ENCODE results near the gene FAM186B. TPM values are rescaled to one million over a fixed set of nuclear protein-coding genes. Genes with fewer than 3 reads are reported as not detected.

The FAM186B gene
- polyA plus RNA-seq, 3 donors, result not detected

DNA sequence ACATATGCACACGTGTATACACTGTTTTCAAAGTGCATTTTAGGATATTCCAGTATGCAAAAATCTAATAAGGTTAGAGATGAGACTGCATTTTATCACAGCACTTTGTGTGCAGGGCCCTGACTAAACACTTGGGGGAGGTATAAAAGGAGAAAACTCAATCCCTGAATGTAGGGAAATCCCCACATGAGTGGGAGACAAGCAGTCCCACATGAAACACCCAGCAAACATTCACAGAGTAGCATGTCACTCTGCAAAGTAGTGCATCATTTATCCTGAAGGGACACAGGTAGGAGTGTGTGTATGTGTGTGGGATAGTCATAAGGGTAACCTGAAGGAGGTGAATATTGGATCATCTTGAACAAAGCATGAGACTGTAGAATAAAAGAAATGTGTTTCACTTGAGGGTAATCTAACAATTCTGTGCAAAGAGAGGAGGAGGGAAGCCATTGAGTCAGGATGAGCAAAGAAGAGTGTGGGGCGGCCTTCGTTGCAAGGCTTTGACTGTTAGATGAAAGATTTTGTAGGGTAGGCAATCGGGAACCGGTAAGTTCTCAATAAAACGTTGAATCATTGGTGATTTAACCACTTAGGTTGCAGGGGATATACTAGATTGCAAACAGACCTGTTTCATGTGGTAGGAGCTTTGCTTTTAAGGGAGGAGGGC lies 20.9 kb upstream of the FAM186B start:
- H3K9me3 Mint-ChIP-seq, result peaks cover 0 to 4% (median 2%) of the 10 kb centered on the region in 7 donors

DNA sequence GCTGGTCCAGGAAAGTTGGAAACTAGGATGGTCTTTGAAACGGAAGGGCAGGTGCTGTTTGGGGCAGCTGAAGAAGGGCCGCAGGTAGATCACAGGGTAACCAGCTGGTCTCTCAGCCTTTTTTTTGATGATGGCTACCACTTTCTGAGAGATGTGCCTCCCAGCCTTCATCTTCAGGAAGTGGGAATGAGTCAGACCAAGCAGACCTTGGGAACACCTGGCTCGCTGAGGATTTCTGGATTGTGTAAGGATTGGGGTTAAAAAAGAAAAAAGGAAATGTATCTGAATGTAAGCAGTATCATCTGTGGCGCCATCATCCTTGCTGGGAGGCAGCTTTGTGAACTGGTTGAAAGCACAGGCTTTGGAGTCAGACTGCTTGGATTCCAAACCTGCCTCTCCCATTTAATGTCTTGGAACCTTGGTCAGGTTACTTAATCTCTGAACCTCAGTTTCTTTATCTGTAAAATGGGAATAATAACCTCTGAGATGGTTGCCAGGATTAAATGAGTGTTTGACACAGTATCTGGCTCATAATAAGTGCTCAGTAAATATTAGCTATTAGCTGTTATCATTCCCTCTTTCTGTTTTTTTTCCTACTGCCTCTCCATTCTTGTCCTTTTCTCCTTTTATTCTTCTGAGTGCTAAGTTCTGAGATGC lies 19.6 kb upstream of the FAM186B start:
- Histone ChIP-seq H3K36me3 (replicated peaks in 1 of 2; ENCODE audit: control insufficient read depth in 1 of 2, insufficient read depth in 2 of 2, low read length in 2 of 2) (no peaks in the 10 kb centered on the region), H3K4me3 (replicated peaks in 1 of 3; ENCODE audit: low read depth in 2 of 3, low read length in 3 of 3) (no peak overlapping the region), H2AFZ (ENCODE audit: insufficient read depth, low read depth, low read length, poor library complexity, severe bottlenecking) (no peak overlapping the region), H3K27me3 (ENCODE audit: control insufficient read depth in 2 of 2, insufficient read depth in 2 of 2, low read length in 2 of 2) (peaks cover 10 to 26% of the 10 kb centered on the region in 2 donors), H3K4me2 (replicated peaks; ENCODE audit: extremely low read depth, low read length, poor library complexity, severe bottlenecking) (no peak overlapping the region), H3K4me1 (ENCODE audit: control insufficient read depth in 1 of 2, insufficient read depth in 2 of 2, low read length in 2 of 2) (peaks cover 18 to 22% of the 10 kb centered on the region in 2 donors), H3K27ac (ENCODE audit: low read depth in 1 of 2, low read length in 2 of 2) (no peak overlapping the region), H4K20me1 (ENCODE audit: insufficient read depth, low read length) (no peaks in the 10 kb centered on the region), H3K9ac (ENCODE audit: insufficient read depth, low read length, poor library complexity, severe bottlenecking) (no peak overlapping the region), H3K79me2 (ENCODE audit: insufficient read depth, low read length) (no peaks in the 10 kb centered on the region), H3K9me3 (replicated peaks in 1 of 2; ENCODE audit: control insufficient read depth in 1 of 2, insufficient read depth in 1 of 2, low read length in 2 of 2) (no peaks in the 10 kb centered on the region)
- Mint-ChIP-seq H3K27ac (peak overlapping the region in 2 of 7 donors; percentile 8 to 64), H3K9me3 (peaks cover 0 to 6% (median 2%) of the 10 kb centered on the region in 7 donors), H3K27me3 (ENCODE audit: low read depth in 3 of 3) (peaks cover 29 to 36% (median 30%) of the 10 kb centered on the region in 3 donors), H3K4me1 (peaks cover 29% of the 10 kb centered on the region), H3K4me3 (no peak overlapping the region), H3K36me3 (no peaks in the 10 kb centered on the region)
- 42% methylated on average over 4 of the region's 4 CpGs for WGBS (ENCODE audit: insufficient coverage)
- TF ChIP-seq, protein P1, sequence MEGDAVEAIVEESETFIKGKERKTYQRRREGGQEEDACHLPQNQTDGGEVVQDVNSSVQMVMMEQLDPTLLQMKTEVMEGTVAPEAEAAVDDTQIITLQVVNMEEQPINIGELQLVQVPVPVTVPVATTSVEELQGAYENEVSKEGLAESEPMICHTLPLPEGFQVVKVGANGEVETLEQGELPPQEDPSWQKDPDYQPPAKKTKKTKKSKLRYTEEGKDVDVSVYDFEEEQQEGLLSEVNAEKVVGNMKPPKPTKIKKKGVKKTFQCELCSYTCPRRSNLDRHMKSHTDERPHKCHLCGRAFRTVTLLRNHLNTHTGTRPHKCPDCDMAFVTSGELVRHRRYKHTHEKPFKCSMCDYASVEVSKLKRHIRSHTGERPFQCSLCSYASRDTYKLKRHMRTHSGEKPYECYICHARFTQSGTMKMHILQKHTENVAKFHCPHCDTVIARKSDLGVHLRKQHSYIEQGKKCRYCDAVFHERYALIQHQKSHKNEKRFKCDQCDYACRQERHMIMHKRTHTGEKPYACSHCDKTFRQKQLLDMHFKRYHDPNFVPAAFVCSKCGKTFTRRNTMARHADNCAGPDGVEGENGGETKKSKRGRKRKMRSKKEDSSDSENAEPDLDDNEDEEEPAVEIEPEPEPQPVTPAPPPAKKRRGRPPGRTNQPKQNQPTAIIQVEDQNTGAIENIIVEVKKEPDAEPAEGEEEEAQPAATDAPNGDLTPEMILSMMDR (IDR thresholded peaks at IDR 0.05), result no peak
- intact Hi-C loops (cut with micrococcal nuclease), result no loop called here
- no peak for DNase-seq

More for the DNA sequence above, 20.9 kb upstream of the FAM186B start:
- Histone ChIP-seq H3K4me2 (replicated peaks; ENCODE audit: extremely low read depth, low read length, poor library complexity, severe bottlenecking) (no peak overlapping the region), H3K4me3 (replicated peaks in 1 of 3; ENCODE audit: low read depth in 2 of 3, low read length in 3 of 3) (no peak overlapping the region), H4K20me1 (ENCODE audit: insufficient read depth, low read length) (no peaks in the 10 kb centered on the region), H3K27me3 (ENCODE audit: control insufficient read depth in 2 of 2, insufficient read depth in 2 of 2, low read length in 2 of 2) (peaks cover 6 to 13% of the 10 kb centered on the region in 2 donors), H3K79me2 (ENCODE audit: insufficient read depth, low read length) (no peaks in the 10 kb centered on the region), H3K9ac (ENCODE audit: insufficient read depth, low read length, poor library complexity, severe bottlenecking) (no peak overlapping the region), H2AFZ (ENCODE audit: insufficient read depth, low read depth, low read length, poor library complexity, severe bottlenecking) (no peak overlapping the region), H3K36me3 (replicated peaks in 1 of 2; ENCODE audit: control insufficient read depth in 1 of 2, insufficient read depth in 2 of 2, low read length in 2 of 2) (no peaks in the 10 kb centered on the region), H3K27ac (ENCODE audit: low read depth in 1 of 2, low read length in 2 of 2) (no peak overlapping the region), H3K9me3 (replicated peaks in 1 of 2; ENCODE audit: control insufficient read depth in 1 of 2, insufficient read depth in 1 of 2, low read length in 2 of 2) (no peaks in the 10 kb centered on the region), H3K4me1 (ENCODE audit: control insufficient read depth in 1 of 2, insufficient read depth in 2 of 2, low read length in 2 of 2) (peaks cover 18 to 22% of the 10 kb centered on the region in 2 donors)
- DNase-seq, result no peak
- Mint-ChIP-seq H3K27me3 (ENCODE audit: low read depth in 3 of 3) (peaks cover 20 to 23% (median 22%) of the 10 kb centered on the region in 3 donors), H3K36me3 (no peaks in the 10 kb centered on the region), H3K27ac (no peak overlapping the region), H3K4me1 (peaks cover 29% of the 10 kb centered on the region), H3K4me3 (no peak overlapping the region)
- intact Hi-C loops (cut with micrococcal nuclease), result no loop called here
- TF ChIP-seq, protein P1 (IDR thresholded peaks at IDR 0.05), result peak; percentile 8
- 91% methylated on average over 5 of the region's 6 CpGs for WGBS (ENCODE audit: insufficient coverage)

Data from CD14-positive monocyte (primary cell).